GM23248 (cell line): ENCODE results near the gene UQCRC1. TPM values are rescaled to one million over a fixed set of nuclear protein-coding genes. Genes with fewer than 3 reads are reported as not detected.

Experiments
- DNase-seq: peaks from one replicate; pipeline ENCODE4 v3.0.0-alpha.2; 2015
- H2AFZ ChIP-seq: fragments of 200-600 bp; sonication (generic); 2 replicates; pipeline ENCODE4 v1.6.1; 2016; ENCODE audit warnings: antibody characterized with exemption
- H3F3A ChIP-seq: fragments of 200-600 bp; sonication (generic); 2 replicates; pipeline ENCODE4 v1.6.1; 2016; ENCODE audit warnings: mild to moderate bottlenecking, antibody characterized with exemption, mixed run types; ENCODE audit not compliant: insufficient read depth
- H3K27ac ChIP-seq: fragments of 200-600 bp; sonication (generic); 2 replicates; pipeline ENCODE4 v1.5.1; 2016; ENCODE audit warnings: mild to moderate bottlenecking
- H3K27me3 ChIP-seq: fragments of 200-600 bp; sonication (generic); replicated peaks from 2 replicates; pipeline ENCODE4 v1.6.1; 2016; ENCODE audit warnings: mild to moderate bottlenecking; ENCODE audit not compliant: insufficient read depth
- H3K36me3 ChIP-seq: fragments of 200-600 bp; sonication (generic); 2 replicates; pipeline ENCODE4 v1.6.1; 2016; ENCODE audit warnings: low read depth, mild to moderate bottlenecking
- H3K4me1 ChIP-seq: fragments of 200-600 bp; sonication (generic); 2 replicates; pipeline ENCODE4 v1.6.1; 2016; ENCODE audit warnings: mild to moderate bottlenecking; ENCODE audit not compliant: insufficient read depth
- H3K4me2 ChIP-seq: fragments of 200-600 bp; sonication (generic); one replicate; pipeline ENCODE4 v1.6.1; 2016; ENCODE audit warnings: mild to moderate bottlenecking; ENCODE audit not compliant: unreplicated experiment
- H3K4me3 ChIP-seq: fragments of 200-600 bp; sonication (generic); 2 replicates; pipeline ENCODE4 v1.5.1; 2016; ENCODE audit warnings: mild to moderate bottlenecking
- H3K79me2 ChIP-seq: fragments of 200-600 bp; sonication (generic); 2 replicates; pipeline ENCODE4 v1.6.1; 2016; ENCODE audit warnings: mild to moderate bottlenecking; ENCODE audit not compliant: insufficient read depth
- H3K9ac ChIP-seq: fragments of 200-600 bp; sonication (generic); 2 replicates; pipeline ENCODE4 v1.6.1; 2016; ENCODE audit warnings: mild to moderate bottlenecking
- H3K9me2 ChIP-seq: fragments of 200-600 bp; sonication (generic); 2 replicates; pipeline ENCODE4 v1.6.1; 2016; ENCODE audit warnings: mixed run types, mild to moderate bottlenecking, moderate library complexity; ENCODE audit not compliant: insufficient read depth
- H3K9me3 ChIP-seq: fragments of 200-600 bp; sonication (generic); one replicate; pipeline ENCODE4 v1.6.1; 2017; ENCODE audit warnings: low read depth
- H4K20me1 ChIP-seq: fragments of 200-600 bp; sonication (generic); 2 replicates; pipeline ENCODE4 v1.6.0; 2016; ENCODE audit not compliant: insufficient read depth
- EZH2 ChIP-seq: fragments of 200-600 bp; sonication (generic); IDR thresholded peaks from 2 replicates; pipeline ENCODE4 v1.6.1; 2018; ENCODE audit warnings: antibody characterized with exemption, mild to moderate bottlenecking; ENCODE audit not compliant: insufficient read depth, poor library complexity, severe bottlenecking
- EZH2phosphoT487 ChIP-seq: fragments of 200-600 bp; sonication (generic); IDR thresholded peaks from 2 replicates; pipeline ENCODE4 v1.6.1; 2018; ENCODE audit warnings: antibody characterized with exemption, moderate library complexity, mild to moderate bottlenecking, low read depth; ENCODE audit not compliant: insufficient read depth
- WGBS, 2 experiments: methylation state at CpG; one replicate each; pipeline ENCODE4 v1.1.6; 2015 to 2017; ENCODE audit warnings: low lambda C conversion rate in 2 of 2, low coverage in 1 of 2; ENCODE audit errors: missing lambda C conversion rate in 2 of 2; 5-methylcytosine and 5-hydroxymethylcytosine counted together
- in situ Hi-C: fragments of 300-500 bp; cut with MboI; formaldehyde crosslinking; loops from 2 replicates; pipeline ENCODE4 v1.15.0; 2020
- polyA plus RNA-seq: library from polyadenylated mRNA; unstranded; fragments of >200 nt; fragmentation: Nextera tagmentation; extraction: Ambion mirVana; gene quantifications from 2 replicates; pipeline ENCODE4 v1.2.1, GENCODE V29; 2016
- total RNA-seq: library from RNA; depleted of rRNA; stranded (reverse); fragments of >200 nt; shearing (Covaris generic); gene quantifications from 2 replicates; pipeline ENCODE4 v1.2.3, GENCODE V29; 2014

Gene UQCRC1
- total and polyA plus RNA-seq, 2 experiments from 2014 or later: 252 to 285 TPM

GRCh38 chr3:48555231-48555948 is 54.1 kb downstream of the UQCRC1 start:
- H4K20me1 ChIP-seq: no peaks in the 10 kb centered on the region
- H3K4me2 ChIP-seq: peak overlapping the region; percentile 78
- no peak for TF ChIP-seq EZH2phosphoT487
- no peaks in the 10 kb centered on the region for H3K27me3 ChIP-seq
- WGBS, 2 experiments: 88 to 91% methylated on average over 10 of the region's 10 CpGs
- in situ Hi-C loops: no loop called here
- H3K36me3 ChIP-seq: no peaks in the 10 kb centered on the region
- no peak for DNase-seq
- peak overlapping the region; percentile 72; the same call in 1 of the 2 replicates for H3K9ac ChIP-seq
- H2AFZ ChIP-seq: no peak overlapping the region
- H3K9me3 ChIP-seq: no peaks in the 10 kb centered on the region
- no peaks in the 10 kb centered on the region for H3K9me2 ChIP-seq
- H3F3A ChIP-seq: 0 out of 2 replicates have a peak, but pooled peaks cover 4% of the 10 kb centered on the region
- H3K79me2 ChIP-seq: peaks cover 10% of the 10 kb centered on the region
- no peak overlapping the region for H3K27ac ChIP-seq
- peak overlapping the region; percentile 71 for H3K4me3 ChIP-seq
- peaks cover 11% of the 10 kb centered on the region for H3K4me1 ChIP-seq

- no peaks in the 10 kb centered on the region for H3K9me3 ChIP-seq
- no peak overlapping the region for H3K9ac ChIP-seq
- H3K27ac ChIP-seq: no peak overlapping the region
- DNase-seq: no peak
- no peak overlapping the region for H2AFZ ChIP-seq
- H3K4me2 ChIP-seq: no peak overlapping the region
- H3F3A ChIP-seq: 0 out of 2 replicates have a peak, but pooled peaks cover 5% of the 10 kb centered on the region
- H3K36me3 ChIP-seq: no peaks in the 10 kb centered on the region
- peaks cover 10% of the 10 kb centered on the region for H3K79me2 ChIP-seq
- 84 to 85% methylated on average over 14 of the region's 14 CpGs for whole genome bisulfite sequencing, 2 experiments
- in situ Hi-C loops: loop anchor here (5.0 kb wide), 1 partner anchor 87 kb away; a partner anchor contains a TSS
- no peaks in the 10 kb centered on the region for H3K9me2 ChIP-seq
- no peaks in the 10 kb centered on the region for H4K20me1 ChIP-seq
- H3K27me3 ChIP-seq: no peaks in the 10 kb centered on the region
- H3K4me3 ChIP-seq: no peak overlapping the region
- TF ChIP-seq EZH2phosphoT487: no peak
- TF ChIP-seq EZH2: no peak
- H3K4me1 ChIP-seq: peaks cover 5% of the 10 kb centered on the region; the same call in 1 of the 2 replicates
These were observed 55.3 kb downstream of the UQCRC1 start for GRCh38 chr3:48553886-48554845.

DNA sequence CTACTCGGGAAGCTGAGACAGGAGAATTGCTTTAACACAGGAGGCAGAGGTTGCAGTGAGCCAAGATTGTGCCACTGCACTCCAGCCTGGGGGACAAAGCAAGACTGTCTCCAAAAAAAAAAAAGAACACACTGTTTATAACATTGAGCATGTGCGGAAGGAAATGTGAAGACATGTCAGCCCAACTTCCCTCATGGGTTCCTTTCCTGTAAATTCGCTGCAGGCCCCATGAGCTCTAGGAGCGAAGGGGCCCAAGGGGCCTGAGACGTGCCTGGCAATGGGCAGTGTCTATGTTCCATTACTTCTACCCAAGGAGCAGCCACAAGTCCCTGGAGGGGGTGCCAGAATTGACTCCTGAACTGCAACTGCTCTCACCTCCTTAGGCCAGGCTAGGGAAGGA is 56.1 kb downstream of the UQCRC1 start:
- in situ Hi-C loops: loop anchor here (5.0 kb wide), 1 partner anchor 86 kb away; a partner anchor contains a TSS
- Histone ChIP-seq H3K4me1 (peaks cover 5% of the 10 kb centered on the region; the same call in 1 of the 2 replicates), H3K4me2 (no peak overlapping the region), H3K9me3 (no peaks in the 10 kb centered on the region), H3F3A (0 out of 2 replicates have a peak, but pooled peaks cover 6% of the 10 kb centered on the region), H3K36me3 (no peaks in the 10 kb centered on the region), H3K9me2 (no peaks in the 10 kb centered on the region), H3K79me2 (peaks cover 10% of the 10 kb centered on the region), H3K4me3 (no peak overlapping the region), H2AFZ (no peak overlapping the region), H4K20me1 (no peaks in the 10 kb centered on the region), H3K27me3 (no peaks in the 10 kb centered on the region), H3K27ac (no peak overlapping the region), H3K9ac (no peak overlapping the region)
- 83 to 84% methylated on average over 4 to 5 of the region's 5 CpGs for WGBS, 2 experiments
- no peak for DNase-seq
- TF ChIP-seq EZH2 (no peak), EZH2phosphoT487 (no peak)
